DMS53 treated with DMSO at 0.1 percent for 48 hours (cell line): ENCODE results near the gene DNAH9.

Experiments
- DNase-seq: peaks from one replicate; lab custom pipeline; 2025; ENCODE audit not compliant: unreplicated experiment; lab: John Stamatoyannopoulos, UW

Gene DNAH9

DNA sequence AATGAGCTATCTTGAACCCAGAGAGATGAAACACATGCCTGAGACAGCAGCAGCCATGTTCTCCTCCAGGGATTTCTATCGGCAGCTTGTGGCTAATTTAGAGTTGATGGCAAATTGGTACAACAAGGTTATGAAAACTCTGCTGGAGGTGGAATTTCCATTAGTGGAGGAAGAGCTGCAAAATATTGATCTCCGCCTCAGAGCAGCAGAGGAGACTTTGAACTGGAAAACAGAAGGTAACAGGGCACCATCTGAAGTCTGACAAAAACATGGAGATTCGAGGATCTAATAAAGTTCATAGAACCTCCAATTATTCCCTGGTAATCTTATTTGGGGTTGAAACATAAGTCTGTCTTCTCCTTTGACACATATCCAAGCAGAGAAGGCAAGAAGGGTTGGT lies 52.8 kb downstream of the DNAH9 start:
- DNase-seq: no peak

DNA sequence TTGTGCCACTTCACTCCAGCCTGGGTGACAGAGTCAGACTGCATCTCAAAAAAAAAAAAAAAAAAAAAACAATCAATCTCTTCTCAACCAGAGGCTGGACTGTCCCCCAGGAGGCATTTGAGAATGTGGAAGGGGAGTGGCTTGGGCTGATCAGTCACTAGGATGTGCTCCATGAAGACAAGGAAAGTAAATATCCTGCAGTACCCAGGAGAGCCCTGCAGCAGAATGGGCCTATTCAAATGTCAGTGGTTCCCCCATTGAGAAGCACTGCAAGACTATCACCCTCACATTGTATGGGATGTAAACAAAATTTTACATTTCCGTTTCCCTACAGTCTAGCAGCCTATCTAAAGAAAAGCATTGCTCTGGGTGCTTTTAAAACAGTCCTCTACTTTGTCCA lies 70.3 kb downstream of the DNAH9 start:
- DNase-seq: no peak

DNA sequence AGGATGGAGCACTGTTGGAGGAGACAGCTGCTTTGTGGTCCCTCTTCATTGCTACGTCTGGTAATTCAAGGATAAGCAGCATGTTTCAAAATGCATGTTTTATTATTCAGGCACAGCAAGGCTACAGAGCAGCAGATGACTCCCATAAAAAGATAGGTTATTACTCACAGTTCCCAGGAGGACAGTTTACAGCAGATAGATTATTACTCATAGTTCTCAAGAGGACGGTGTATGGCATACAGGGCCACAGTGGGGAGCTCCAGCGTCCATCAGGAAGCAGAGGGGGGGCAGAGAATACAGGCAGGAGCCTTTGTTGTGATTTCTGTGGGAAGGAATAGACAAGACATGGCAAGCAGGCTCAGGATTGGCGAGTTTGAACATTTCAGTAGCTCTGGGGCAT lies 72.9 kb downstream of the DNAH9 start:
- no peak for DNase-seq

GRCh38 chr17:11682646-11683045 lies 84.4 kb downstream of the DNAH9 start:
- no peak for DNase-seq

DNA sequence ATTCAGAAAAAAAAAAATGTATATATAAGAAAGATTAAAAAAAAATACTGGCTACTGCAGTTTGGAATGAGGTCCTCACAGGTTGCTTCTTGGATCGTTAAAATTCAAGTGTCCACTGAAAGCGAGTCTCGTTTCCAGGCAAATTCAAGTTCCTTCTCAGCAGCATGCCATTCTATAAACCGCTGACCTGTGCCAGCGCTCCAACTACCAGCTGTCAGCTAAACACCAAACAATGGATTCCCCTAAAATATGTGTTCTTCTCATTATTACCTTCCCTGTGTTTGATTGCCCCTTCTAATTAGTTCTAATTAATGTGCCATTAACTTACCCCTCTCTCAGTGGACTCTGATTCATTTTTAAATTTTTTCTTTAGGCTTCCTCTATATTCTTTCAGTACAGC lies 92.4 kb downstream of the DNAH9 start:
- no peak for DNase-seq

DNA sequence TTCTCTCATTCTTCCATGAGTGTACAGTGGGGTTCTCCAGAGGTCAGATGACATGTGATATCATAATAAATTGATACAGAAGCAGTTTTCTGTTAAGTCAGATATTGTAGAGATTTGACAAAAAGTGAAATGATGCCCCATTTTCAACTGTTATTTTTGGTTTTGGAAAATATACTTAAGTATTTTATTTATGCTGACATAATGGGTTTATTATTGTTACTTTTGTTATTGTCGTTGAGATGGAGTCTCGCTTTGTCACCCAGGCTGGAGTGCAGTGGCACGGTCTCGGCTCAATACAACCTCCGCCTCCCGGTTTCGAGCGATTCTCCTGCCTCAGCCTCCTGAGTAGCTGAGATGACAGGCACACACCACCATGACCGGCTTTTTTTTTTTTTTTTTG lies 94.4 kb downstream of the DNAH9 start:
- no peak for DNase-seq

DNA sequence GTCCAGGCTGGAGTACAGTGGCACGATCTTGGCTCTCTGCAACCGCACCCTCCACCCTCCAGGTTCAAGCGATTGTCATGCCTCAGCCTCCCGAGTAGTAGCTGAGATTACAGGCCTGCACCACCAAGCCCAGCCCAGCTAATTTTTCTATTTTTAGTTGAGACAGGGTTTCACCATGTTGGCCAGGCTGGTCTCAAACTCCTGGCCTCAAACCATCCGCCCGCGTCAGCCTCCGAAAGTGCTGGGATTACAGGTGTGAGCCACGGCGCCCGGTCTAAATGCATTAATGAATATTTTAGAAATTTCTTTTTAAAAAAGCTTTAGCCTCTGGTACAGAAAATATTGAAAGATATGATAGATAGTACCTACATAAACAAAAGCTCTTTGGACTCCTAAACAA lies 95.0 kb downstream of the DNAH9 start:
- no peak for DNase-seq

GRCh38 chr17:11700668-11701067 lies 102.4 kb downstream of the DNAH9 start:
- DNase-seq: no peak

GRCh38 chr17:11701911-11702310 lies 103.6 kb downstream of the DNAH9 start:
- DNase-seq: no peak

DNA sequence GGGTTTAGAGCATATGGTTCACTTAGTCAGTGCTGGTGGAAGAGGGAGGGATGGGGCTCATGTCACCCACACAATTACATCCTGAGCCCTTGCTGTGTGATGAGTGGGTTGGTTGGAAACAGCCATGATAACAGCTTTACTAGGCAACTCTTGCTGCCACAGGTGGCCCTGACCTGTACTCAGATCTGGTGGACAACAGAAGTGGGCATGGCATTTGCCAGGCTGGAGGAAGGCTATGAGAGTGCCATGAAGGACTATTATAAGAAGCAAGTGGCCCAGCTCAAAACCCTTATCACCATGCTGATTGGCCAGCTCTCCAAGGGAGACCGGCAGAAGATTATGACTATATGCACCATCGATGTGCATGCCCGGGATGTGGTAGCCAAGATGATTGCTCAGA lies 105.8 kb downstream of the DNAH9 start:
- no peak for DNase-seq

- DNase-seq: no peak
These were observed 106.8 kb downstream of the DNAH9 start for GRCh38 chr17:11705111-11705510.

GRCh38 chr17:11707586-11707985 lies 109.3 kb downstream of the DNAH9 start:
- no peak for DNase-seq

GRCh38 chr17:11712456-11712855 lies 114.2 kb downstream of the DNAH9 start:
- no peak for DNase-seq

GRCh38 chr17:11719203-11719602 lies 120.9 kb downstream of the DNAH9 start:
- DNase-seq: no peak

GRCh38 chr17:11719856-11720255 lies 121.6 kb downstream of the DNAH9 start:
- DNase-seq: no peak

DNA sequence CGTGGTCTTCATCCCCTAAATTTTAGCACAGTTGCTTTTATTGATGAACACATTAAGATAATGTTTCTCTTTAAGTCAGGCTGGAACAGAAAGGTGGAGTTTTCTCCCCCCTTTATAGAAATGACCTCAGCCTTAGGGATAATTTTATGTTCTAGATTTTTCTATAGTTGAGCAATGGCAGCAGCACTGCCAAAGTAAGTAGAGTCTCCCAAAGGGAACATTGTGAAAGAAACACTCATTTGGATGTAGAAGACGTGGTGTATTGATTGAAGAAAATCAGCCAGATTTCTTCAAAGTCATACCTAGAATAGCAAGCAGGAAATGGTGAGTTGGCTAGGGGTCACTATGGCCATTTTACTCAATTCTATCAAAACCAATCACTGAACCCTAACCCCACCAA lies 122.5 kb downstream of the DNAH9 start:
- no peak for DNase-seq

- no peak for DNase-seq
These were observed 132.5 kb downstream of the DNAH9 start for GRCh38 chr17:11730747-11731146.

- no peak for DNase-seq
These were observed 138.5 kb downstream of the DNAH9 start for GRCh38 chr17:11736613-11737312.

GRCh38 chr17:11737313-11737679 lies 139.0 kb downstream of the DNAH9 start:
- DNase-seq: no peak

DNA sequence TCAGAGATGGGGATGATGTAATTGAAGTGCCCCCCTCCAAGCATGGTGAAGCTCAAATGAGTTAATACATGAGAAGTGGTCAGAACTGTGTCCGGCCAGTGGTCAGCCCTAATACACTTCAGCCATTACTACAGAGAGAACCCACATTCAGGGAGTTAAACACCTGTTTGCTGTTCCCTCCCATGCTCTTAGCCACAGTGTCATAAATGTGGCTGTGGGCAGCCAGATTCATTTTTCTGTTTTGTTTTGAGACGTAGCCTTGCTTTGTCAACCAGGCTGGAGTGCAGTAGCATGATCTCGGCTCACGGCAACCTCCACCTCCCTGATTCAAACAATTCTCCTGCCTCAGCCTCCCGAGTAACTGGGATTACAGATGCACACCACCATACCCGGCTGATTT lies 139.9 kb downstream of the DNAH9 start:
- no peak for DNase-seq

DNA sequence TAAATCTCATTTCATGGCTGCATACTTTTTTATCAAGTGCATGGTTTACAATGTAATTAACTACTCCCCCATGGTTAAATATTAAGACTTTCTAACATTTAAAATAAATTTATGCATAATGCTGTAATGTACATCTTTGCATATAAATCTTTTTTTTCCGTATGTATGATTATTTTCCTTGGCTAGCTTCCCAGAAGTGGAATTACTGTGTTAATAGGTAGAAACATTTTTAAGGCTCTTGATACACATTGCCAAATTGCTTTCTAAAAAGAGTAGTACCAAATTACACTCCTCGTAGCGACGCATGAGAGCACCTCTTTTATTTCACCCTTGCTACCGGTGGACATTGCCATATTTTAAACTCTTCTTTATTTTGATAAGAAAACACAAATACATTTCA lies 141.1 kb downstream of the DNAH9 start:
- DNase-seq: no peak

GRCh38 chr17:11739848-11740247 lies 141.6 kb downstream of the DNAH9 start:
- no peak for DNase-seq

DNA sequence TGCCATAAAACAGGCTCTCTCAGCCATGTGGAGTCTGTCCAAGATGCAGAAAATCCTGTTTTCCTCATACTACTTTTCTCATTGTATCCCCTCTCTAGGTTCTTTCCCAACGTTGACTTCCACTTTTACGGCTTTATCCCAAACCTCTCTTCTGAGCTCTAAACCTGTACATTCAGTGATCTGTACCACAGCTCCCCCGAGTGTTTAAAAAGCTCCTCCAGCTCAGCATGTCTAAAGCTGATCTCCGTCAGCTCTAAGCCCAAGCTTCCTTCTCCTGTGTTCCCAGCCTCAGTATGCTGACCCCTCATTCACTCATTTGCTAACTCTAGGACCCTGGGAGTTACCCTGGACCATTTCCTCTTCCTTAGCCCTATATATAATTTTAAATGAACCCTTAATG lies 144.6 kb downstream of the DNAH9 start:
- DNase-seq: no peak

DNA sequence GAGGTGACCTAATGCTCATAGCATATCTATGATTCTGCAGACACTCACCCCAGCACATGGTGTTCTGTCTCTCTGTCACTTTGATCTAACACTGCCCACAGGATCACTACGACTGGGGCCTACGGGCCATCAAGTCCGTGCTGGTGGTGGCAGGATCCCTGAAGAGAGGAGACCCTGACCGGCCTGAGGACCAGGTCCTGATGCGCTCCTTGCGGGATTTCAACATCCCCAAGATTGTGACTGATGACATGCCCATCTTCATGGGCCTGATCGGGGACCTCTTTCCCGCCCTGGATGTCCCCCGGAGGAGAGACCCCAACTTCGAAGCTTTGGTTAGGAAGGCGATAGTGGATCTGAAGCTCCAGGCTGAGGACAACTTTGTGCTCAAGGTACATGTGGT lies 146.4 kb downstream of the DNAH9 start:
- no peak for DNase-seq
